K562 (cell line): Measurements from ENCODE around the gene STEAP3. TPM values are rescaled to one million over a fixed set of nuclear protein-coding genes. Genes with fewer than 3 reads are reported as not detected.

ENCODE experiments used
- ATAC-seq: fragments of 200-7000 bp; cut with Tn5 transposase; 3 replicates; pipeline ENCODE4 v1.9.1; 2020; ENCODE audit warnings: moderate library complexity
- BruUV-seq: library from RNA; stranded (reverse); fragments of 400-500 nt; replicated peaks from 2 replicates; lab custom pipeline; 2021; lab: Mats Ljungman, UMichigan
- CTCF ChIA-PET: fragments of 300-600 bp; formaldehyde crosslinking; extraction: SDS; loops from one replicate; lab custom pipeline; 2021; ENCODE audit warnings: low intra/inter-chr PET ratio; lab: Yijun Ruan, JAX
- POLR2A ChIA-PET: fragments of 300-600, 350-650 bp; sonication (Branson Sonifier 250); formaldehyde crosslinking; extraction: SDS; loops from one replicate; lab custom pipeline; 2021; ENCODE audit warnings: antibody characterized with exemption, inconsistent platforms; lab: Yijun Ruan, JAX
- DNase-seq, 4 experiments: peaks; one replicate each; pipeline versions ENCODE4 v3.0.0 to v3.0.0-alpha.2; 2011 to 2018; ENCODE audit warnings: low spot score in 3 of 4, mixed read lengths in 3 of 4; ENCODE audit errors: extremely low read depth in 1 of 4
- FAIRE-seq: peaks from 2 replicates; lab custom pipeline; 2011; peaks lifted over from hg19 to GRCh38; lab: Jason Lieb, UNC
- H2AFZ ChIP-seq: 2 replicates; pipeline ENCODE4 v1.6.0; 2011; ENCODE audit warnings: low read depth, low read length, control low read depth, inconsistent platforms
- H3K27ac ChIP-seq: fragments of 200-600 bp; 3 replicates; pipeline ENCODE4 v1.8.0; 2011; ENCODE audit warnings: low read depth, mild to moderate bottlenecking, control low read depth, inconsistent platforms, low read length, moderate library complexity, mixed read lengths; ENCODE audit errors: extremely low read depth
- H3K27me3 ChIP-seq, 2 experiments: fragments of 300-600 bp in 1 of 2; 2 replicates in 1 of 2; 3 replicates in 1 of 2; pipeline versions ENCODE4 v1.6.0 to v1.8.0; 2011; ENCODE audit warnings: inconsistent platforms in 2 of 2, low read length in 2 of 2, mild to moderate bottlenecking in 1 of 2, mixed read lengths in 1 of 2, moderate library complexity in 1 of 2; ENCODE audit not compliant: control insufficient read depth in 2 of 2, insufficient read depth in 2 of 2
- H3K36me3 ChIP-seq: fragments of 300-600 bp; 3 replicates; pipeline ENCODE4 v1.8.0; 2011; ENCODE audit warnings: mild to moderate bottlenecking, low read length, inconsistent platforms; ENCODE audit not compliant: control insufficient read depth, insufficient read depth
- H3K4me1 ChIP-seq, 2 experiments: fragments of 200-600 bp in 1 of 2; replicated peaks in 1 of 2; 2 replicates in 1 of 2; 3 replicates in 1 of 2; pipeline versions ENCODE4 v1.5.1 to v1.8.0; 2011; ENCODE audit warnings: inconsistent platforms in 2 of 2, low read length in 2 of 2, mild to moderate bottlenecking in 1 of 2, mixed read lengths in 1 of 2, moderate library complexity in 1 of 2; ENCODE audit not compliant: control insufficient read depth in 2 of 2, insufficient read depth in 2 of 2
- H3K4me2 ChIP-seq: 2 replicates; pipeline ENCODE4 v1.6.1; 2011; ENCODE audit warnings: low read length, control low read depth, inconsistent platforms, mixed read lengths; ENCODE audit not compliant: insufficient read depth
- H3K4me3 ChIP-seq: fragments of 200-600 bp; sonication (generic), shearing (Covaris generic); 2 replicates; pipeline ENCODE4 v1.5.1; 2016; ENCODE audit warnings: control low read depth, inconsistent platforms
- H3K79me2 ChIP-seq: fragments of 200-600 bp; 3 replicates; pipeline ENCODE4 v1.8.0; 2011; ENCODE audit warnings: low read length, inconsistent platforms; ENCODE audit not compliant: control insufficient read depth, insufficient read depth
- H3K9ac ChIP-seq, 2 experiments: 2 replicates each; pipeline versions ENCODE4 v1.6.0 to v1.6.1; 2011; ENCODE audit warnings: low read depth in 2 of 2, low read length in 2 of 2, control low read depth in 1 of 2, inconsistent platforms in 1 of 2, mild to moderate bottlenecking in 1 of 2, mixed read lengths in 1 of 2; ENCODE audit not compliant: insufficient read depth in 1 of 2
- H3K9me1 ChIP-seq: one replicate; pipeline ENCODE4 v1.6.0; 2011; ENCODE audit warnings: inconsistent platforms, mild to moderate bottlenecking, low read length, moderate library complexity; ENCODE audit not compliant: control insufficient read depth, insufficient read depth
- H3K9me3 ChIP-seq: replicated peaks from 2 replicates; pipeline ENCODE4 v1.5.1; 2011; ENCODE audit warnings: low read depth, low read length, inconsistent platforms; ENCODE audit not compliant: control insufficient read depth, insufficient read depth
- H4K20me1 ChIP-seq: replicated peaks from 2 replicates; pipeline ENCODE4 v1.6.1; 2011; ENCODE audit warnings: low read length, inconsistent platforms, mixed read lengths; ENCODE audit not compliant: control insufficient read depth, insufficient read depth
- CTBP1 ChIP-seq: fragments of 450-650 bp; IDR thresholded peaks from 2 replicates; pipeline ENCODE4 v1.6.1; 2016; ENCODE audit warnings: borderline replicate concordance
- HBP1 ChIP-seq: fragments of 450-650 bp; formaldehyde crosslinking; IDR thresholded peaks from 2 replicates; pipeline ENCODE4 v1.4.0; 2022; ENCODE audit warnings: missing genetic modification characterization
- ID3 ChIP-seq, 2 experiments: fragments of 250-450 bp in 1 of 2; fragments of 450-650 bp in 1 of 2; sonication (Bioruptor Pico) in 1 of 2; IDR thresholded peaks; 2 replicates each; pipeline versions ENCODE4 v1.6.1 to v1.8.0; 2016 to 2021; ENCODE audit warnings: mild to moderate bottlenecking in 2 of 2, moderate library complexity in 2 of 2, missing compliant biosample characterization in 1 of 2, missing genetic modification characterization in 1 of 2
- RERE ChIP-seq: sonication (generic); formaldehyde crosslinking; IDR thresholded peaks from 2 replicates; pipeline ENCODE4 v1.8.0; 2023; ENCODE audit warnings: missing genetic modification reagents, mild to moderate bottlenecking, borderline replicate concordance
- RNF2 ChIP-seq: sonication (generic); IDR thresholded peaks from 2 replicates; pipeline ENCODE4 v1.6.1; 2016
- SFPQ ChIP-seq: fragments of 200-400 bp; formaldehyde crosslinking; IDR thresholded peaks from 2 replicates; pipeline ENCODE4 v1.6.1; 2017; ENCODE audit warnings: mild to moderate bottlenecking, low read depth, low read length, moderate library complexity
- SNAPC5 ChIP-seq: fragments of 250-450 bp; sonication (Bioruptor Pico); IDR thresholded peaks from 2 replicates; pipeline ENCODE4 v1.8.0; 2021; ENCODE audit warnings: moderate library complexity, mild to moderate bottlenecking, inconsistent platforms
- TRIM25 ChIP-seq: fragments of 450-650 bp; IDR thresholded peaks from 2 replicates; pipeline ENCODE4 v1.7.0; 2016; ENCODE audit warnings: borderline replicate concordance
- WGBS: fragments of 100-300 bp; shearing (Covaris generic); methylation state at CpG from one replicate; pipeline ENCODE4 v1.1.6; 2016; ENCODE audit warnings: low coverage, mixed read lengths; ENCODE audit not compliant: insufficient coverage; ENCODE audit errors: missing lambda C conversion rate; 5-methylcytosine and 5-hydroxymethylcytosine counted together
- in situ Hi-C: fragments of 300-500 bp; cut with MboI; formaldehyde crosslinking; loops from 4 replicates; pipeline ENCODE4 v1.15.0; 2018; ENCODE audit warnings: inconsistent platforms, mixed read lengths
- intact Hi-C: fragments of 100-400 bp; cut with micrococcal nuclease; formaldehyde crosslinking; loops from 2 replicates; pipeline ENCODE4 v1.14.2; 2022
- polyA plus RNA-seq, 8 experiments: library from polyadenylated mRNA; depleted of rRNA in 4 of 8; stranded (reverse) in 5 of 8; unstranded in 3 of 8; fragments of >200 nt; fragmentation: Nextera tagmentation in 2 of 8; fragmentation: Illumina TruSeq in 1 of 8; extraction: Ambion mirVana in 2 of 8; extraction: Trizol in 1 of 8; gene quantifications; 2 replicates each; pipeline versions ENCODE4 v1.2.1 to v1.2.3, GENCODE V29; 2011 to 2014; ENCODE audit warnings: inconsistent platforms in 1 of 8, missing spikeins in 1 of 8
- total RNA-seq, 7 experiments: library from RNA; depleted of rRNA in 6 of 7; stranded (reverse); fragments of >200 nt in 6 of 7; fragmentation: Illumina TruSeq in 2 of 7; extraction: Trizol in 2 of 7; gene quantifications; 2 replicates each; pipeline versions ENCODE4 v1.2.1 to v1.2.3, GENCODE V29; 2011 to 2021; ENCODE audit warnings: low replicate concordance in 1 of 7

STEAP3 gene
- total and polyA plus RNA-seq, 9 of the 15 experiments (the other 6 are each of a cell fraction or from before 2014, with no cell fraction given): 1.8 to 31.6 (median 9.0) TPM

GRCh38 chr2:119222213-119222612 lies 1.4 kb upstream of the STEAP3 start:
- Histone ChIP-seq H3K79me2 (peaks cover 26% of the 10 kb centered on the region), H2AFZ (no peak overlapping the region), H3K9ac (no peak overlapping the region), H3K27me3 (peaks cover 0 to 12% of the 10 kb centered on the region in 2 experiments; a peak in 1 of 5 replicates), H3K4me3 (no peak overlapping the region), H3K36me3 (peaks cover 8% of the 10 kb centered on the region; the same call in 2 of the 3 replicates), H4K20me1 (peaks cover 3% of the 10 kb centered on the region), H3K4me1 (peaks cover 22 to 29% of the 10 kb centered on the region in 2 experiments), H3K27ac (no peak overlapping the region)
- intact Hi-C loops: no loop called here
- in situ Hi-C loops: no loop called here
- no peak for DNase-seq
- WGBS: 39% methylated on average over 2 of the region's 2 CpGs
- TF ChIP-seq RNF2: no peak
- TF ChIP-seq SNAPC5 (CRISPR knock-in tag): no peak
- TF ChIP-seq HBP1 (CRISPR knock-in tag): no peak
- no peak for TF ChIP-seq SFPQ
- TF ChIP-seq RERE: no peak
- no peak for TF ChIP-seq CTBP1
- no peak for TF ChIP-seq TRIM25
- no peak for TF ChIP-seq ID3 (CRISPR knock-in tag; IDR thresholded peaks at IDR 0.05)
- TF ChIP-seq ID3 (tag; IDR thresholded peaks at IDR 0.05): no peak
- TF ChIP-seq, all 486 proteins: peak for 0
- CTCF ChIA-PET: no interaction called here
- no peak overlapping the region; the same call in 1 of the 2 replicates for H3K4me2 ChIP-seq
- ATAC-seq (no peak), FAIRE-seq (no peak)
- POLR2A ChIA-PET: no interaction called here
- no TSS peak for BruUV-seq
- H3K9me1 ChIP-seq: peaks cover 3% of the 10 kb centered on the region
- H3K9me3 ChIP-seq: no peaks in the 10 kb centered on the region
